ENCODE results near the gene NR2C1.

GRCh38 chr12:95066091-95066855, 7.1 kb downstream of the NR2C1 start:
- TF ChIP-seq, protein P1, sequence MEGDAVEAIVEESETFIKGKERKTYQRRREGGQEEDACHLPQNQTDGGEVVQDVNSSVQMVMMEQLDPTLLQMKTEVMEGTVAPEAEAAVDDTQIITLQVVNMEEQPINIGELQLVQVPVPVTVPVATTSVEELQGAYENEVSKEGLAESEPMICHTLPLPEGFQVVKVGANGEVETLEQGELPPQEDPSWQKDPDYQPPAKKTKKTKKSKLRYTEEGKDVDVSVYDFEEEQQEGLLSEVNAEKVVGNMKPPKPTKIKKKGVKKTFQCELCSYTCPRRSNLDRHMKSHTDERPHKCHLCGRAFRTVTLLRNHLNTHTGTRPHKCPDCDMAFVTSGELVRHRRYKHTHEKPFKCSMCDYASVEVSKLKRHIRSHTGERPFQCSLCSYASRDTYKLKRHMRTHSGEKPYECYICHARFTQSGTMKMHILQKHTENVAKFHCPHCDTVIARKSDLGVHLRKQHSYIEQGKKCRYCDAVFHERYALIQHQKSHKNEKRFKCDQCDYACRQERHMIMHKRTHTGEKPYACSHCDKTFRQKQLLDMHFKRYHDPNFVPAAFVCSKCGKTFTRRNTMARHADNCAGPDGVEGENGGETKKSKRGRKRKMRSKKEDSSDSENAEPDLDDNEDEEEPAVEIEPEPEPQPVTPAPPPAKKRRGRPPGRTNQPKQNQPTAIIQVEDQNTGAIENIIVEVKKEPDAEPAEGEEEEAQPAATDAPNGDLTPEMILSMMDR (IDR thresholded peaks at IDR 0.05), result no peak
- TF ChIP-seq POLR2AphosphoS5 (IDR thresholded peaks at IDR 0.05) (no peak), POLR2A (IDR thresholded peaks at IDR 0.05) (no peak), EP300 (IDR thresholded peaks at IDR 0.05) (no peak)
